GM12864 (cell line): Measurements from ENCODE around the gene TCHP.
"Not testable (repeated sequence)": the region's sequence is repeated elsewhere in the genome, so short reads cannot be mapped to it uniquely, and the experiment has no call there.

ENCODE experiments used
- DNase-seq: peaks from one replicate; pipeline ENCODE4 v3.0.0-alpha.2; 2011; ENCODE audit warnings: low read depth
- H3K4me3 ChIP-seq: 2 replicates; pipeline ENCODE4 v1.5.1; 2011; ENCODE audit warnings: mild to moderate bottlenecking, low read depth, low read length, control low read depth
- CTCF ChIP-seq: IDR thresholded peaks from 2 replicates; pipeline ENCODE4 v1.5.1; 2011; ENCODE audit warnings: low read depth, mild to moderate bottlenecking, moderate library complexity, low read length, control low read depth, inconsistent platforms; ENCODE audit errors: missing control alignments

Gene TCHP

GRCh38 chr12:109897029-109897428 lies 3.0 kb upstream of the TCHP start:
- no peak for DNase-seq
- TF ChIP-seq CTCF = no peak
- H3K4me3 ChIP-seq = no peak overlapping the region

- DNase-seq = not testable (repeated sequence)
- H3K4me3 ChIP-seq = peak overlapping the region; percentile 83; the same call in 1 of the 2 replicates
Observed at GRCh38 chr12:109899345-109899744, 729 bp upstream of the TCHP start.

- peak overlapping the region; percentile 83 for H3K4me3 ChIP-seq
- no peak for DNase-seq
- no peak for TF ChIP-seq CTCF
Observed at GRCh38 chr12:109900752-109901580, 892 bp downstream of the TCHP start.

GRCh38 chr12:109902891-109903418 lies 2.9 kb downstream of the TCHP start:
- no peak for DNase-seq
- TF ChIP-seq CTCF = no peak
- no peak overlapping the region for H3K4me3 ChIP-seq

GRCh38 chr12:109905301-109905700 lies 5.2 kb downstream of the TCHP start:
- no peak overlapping the region for H3K4me3 ChIP-seq
- no peak for DNase-seq
- TF ChIP-seq CTCF = no peak

GRCh38 chr12:109910254-109910968 lies 10.3 kb downstream of the TCHP start:
- DNase-seq = no peak
- no peak for TF ChIP-seq CTCF
- no peak overlapping the region for H3K4me3 ChIP-seq

- DNase-seq = no peak
- H3K4me3 ChIP-seq = no peak overlapping the region
- TF ChIP-seq CTCF = peak; percentile 9
Observed at GRCh38 chr12:109910969-109911348, 10.9 kb downstream of the TCHP start.
